GM19328 (cell line): ENCODE data around the gene CLCNKB.
"Not testable (repeated sequence)": the region's sequence is repeated elsewhere in the genome, so short reads cannot be mapped to it uniquely, and the experiment has no call there.

Experiments
- ATAC-seq: cut with Tn5 transposase; IDR thresholded peaks from one replicate; pipeline ENCODE4 v1.9.1; 2021; ENCODE audit warnings: mild to moderate bottlenecking, moderate library complexity; ENCODE audit not compliant: unreplicated experiment

The CLCNKB gene

GRCh38 chr1:16043521-16043920 lies at the start of gene CLCNKB:
Gene CLCNKB, plus strand, starts transcription at chr1:16043782. Its CDS starts 711 bp downstream, at chr1:16044493.
- no peak for ATAC-seq

DNA sequence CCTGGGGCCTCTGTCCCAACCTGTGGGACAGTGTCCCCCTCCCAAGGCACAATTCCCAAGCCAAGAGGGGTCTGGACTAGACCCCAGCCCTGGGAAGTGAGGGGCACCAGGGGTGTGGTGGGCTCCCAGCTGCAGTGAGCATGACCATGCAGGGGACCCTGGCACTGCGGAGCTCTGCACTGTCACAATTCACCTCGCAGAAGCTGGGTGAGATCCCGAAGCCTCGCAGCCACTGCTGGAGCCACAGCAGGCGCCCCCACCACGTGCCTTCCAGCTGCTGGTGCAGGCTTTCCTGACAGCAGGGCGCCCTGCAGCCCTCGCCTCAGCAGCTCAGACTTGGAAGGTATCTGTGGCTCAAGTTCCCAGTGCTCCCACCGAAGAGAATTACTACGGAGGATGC lies 49.5 kb upstream of the CLCNKB start:
- ATAC-seq, result no peak

DNA sequence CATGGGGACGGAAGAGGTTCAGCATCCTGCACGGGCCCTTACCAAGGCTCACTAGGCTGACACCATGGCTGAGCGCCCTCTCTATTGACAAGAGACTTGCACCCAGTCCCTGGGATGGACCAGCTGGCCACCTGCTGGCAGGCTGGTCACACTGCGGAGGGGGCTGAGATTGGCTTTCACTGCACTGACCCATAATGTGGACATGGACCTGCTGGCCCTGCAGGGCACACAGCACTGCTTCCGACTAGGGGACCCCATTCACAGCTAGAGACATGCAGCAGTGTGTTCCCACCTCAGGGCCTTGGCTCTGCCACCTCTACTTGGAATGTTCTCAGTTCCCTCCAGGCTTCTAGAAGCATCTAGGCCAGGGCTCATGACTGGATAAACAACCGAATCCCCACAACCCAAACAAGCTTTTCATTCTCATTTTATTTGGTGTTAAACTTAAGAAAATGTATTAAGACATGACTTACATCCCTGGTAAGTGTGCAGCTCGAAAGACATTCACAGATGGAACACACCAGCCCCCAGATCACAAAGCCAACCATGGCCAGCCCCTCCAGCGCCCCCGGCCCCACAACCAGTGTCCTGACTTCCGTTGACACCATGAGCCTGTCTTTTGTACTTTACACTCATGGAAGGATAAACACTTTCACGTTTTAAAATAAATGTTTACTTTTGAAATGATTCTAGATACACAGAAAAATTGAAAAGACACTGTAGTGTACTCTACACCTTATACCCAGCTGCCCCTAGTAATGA lies 48.8 kb upstream of the CLCNKB start:
- no peak for ATAC-seq

DNA sequence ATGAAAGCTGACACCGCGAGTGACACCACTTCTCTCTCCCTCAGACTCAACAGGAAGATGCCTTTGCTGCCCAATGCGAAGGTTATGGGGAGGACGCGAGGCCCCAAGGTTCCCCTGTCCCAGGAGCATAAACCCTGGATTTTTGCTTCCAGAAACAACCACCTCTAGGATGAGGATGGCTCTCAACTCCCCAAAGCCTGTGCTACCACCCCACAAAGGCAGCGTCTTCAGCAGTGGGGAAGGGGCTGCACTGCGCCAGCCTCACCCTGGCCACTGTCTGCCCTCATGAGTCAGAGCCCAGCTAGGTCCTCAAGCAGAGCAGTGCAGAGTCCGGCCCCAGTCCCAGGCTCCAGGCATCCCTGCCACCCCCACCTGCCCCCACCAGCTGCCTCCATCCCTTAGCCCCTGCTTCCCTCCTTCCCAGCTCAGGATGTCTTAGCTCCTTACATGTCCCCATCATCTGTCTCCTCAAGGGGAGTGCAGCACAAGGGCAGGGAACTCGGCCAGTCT lies 46.5 kb upstream of the CLCNKB start:
- ATAC-seq, result no peak

DNA sequence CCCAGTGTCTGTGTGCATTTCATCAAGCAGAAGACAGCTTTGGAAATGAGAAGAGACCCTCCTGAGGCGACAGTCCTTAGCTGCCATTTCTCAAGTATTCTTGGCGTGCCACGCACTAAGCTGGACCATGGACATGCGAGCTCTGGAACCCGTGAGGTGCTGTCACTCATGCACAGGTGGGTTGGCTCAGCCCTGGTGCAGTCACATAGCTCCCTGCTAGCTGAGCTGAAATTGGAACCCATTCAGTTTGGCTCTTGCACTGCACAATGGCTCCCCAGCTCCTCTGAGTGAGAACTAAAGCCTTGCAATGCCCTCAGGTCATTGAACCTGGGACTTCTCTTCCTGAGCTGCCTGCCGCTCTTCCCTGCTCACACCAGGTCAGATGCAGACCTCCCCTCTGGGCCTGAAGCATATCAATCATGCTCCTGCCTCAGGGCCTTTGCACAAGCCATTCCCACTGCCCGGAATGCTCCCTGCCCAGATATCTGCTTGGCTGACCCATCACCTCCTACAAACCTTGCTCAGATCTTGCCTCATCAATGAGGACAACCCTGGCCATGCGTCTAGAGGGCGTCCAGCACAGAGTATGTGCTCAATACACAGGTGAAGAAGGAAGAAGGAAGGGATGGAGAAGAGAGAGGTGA lies 45.8 kb upstream of the CLCNKB start:
- no peak for ATAC-seq

- no peak for ATAC-seq
Measured at GRCh38 chr1:15998929-15999328, 44.7 kb upstream of the CLCNKB start.

- not testable (repeated sequence) for ATAC-seq
Measured at GRCh38 chr1:16001274-16001673, 42.3 kb upstream of the CLCNKB start.

DNA sequence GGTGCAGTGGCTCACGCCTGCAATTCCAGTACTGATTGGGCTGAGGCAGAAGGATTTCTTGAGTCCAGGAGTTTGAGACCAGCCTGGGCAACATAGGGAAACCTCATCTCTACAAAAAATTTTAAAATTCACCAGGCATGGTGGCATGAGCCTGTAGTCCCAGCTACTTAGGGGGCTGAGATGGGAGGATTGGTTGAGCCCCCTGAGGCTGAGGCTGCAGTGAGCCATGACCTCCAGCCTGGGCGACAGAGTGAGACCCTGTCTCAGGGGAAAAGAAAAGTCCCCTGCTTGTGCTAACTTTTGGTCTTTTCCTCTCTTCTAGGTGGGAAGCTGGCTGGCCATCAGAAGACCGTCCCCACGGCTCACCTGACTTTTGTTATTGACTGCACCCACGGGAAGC lies 38.0 kb upstream of the CLCNKB start:
- ATAC-seq, result no peak

- ATAC-seq, result no peak
Measured at GRCh38 chr1:16006010-16006409, 37.6 kb upstream of the CLCNKB start.

DNA sequence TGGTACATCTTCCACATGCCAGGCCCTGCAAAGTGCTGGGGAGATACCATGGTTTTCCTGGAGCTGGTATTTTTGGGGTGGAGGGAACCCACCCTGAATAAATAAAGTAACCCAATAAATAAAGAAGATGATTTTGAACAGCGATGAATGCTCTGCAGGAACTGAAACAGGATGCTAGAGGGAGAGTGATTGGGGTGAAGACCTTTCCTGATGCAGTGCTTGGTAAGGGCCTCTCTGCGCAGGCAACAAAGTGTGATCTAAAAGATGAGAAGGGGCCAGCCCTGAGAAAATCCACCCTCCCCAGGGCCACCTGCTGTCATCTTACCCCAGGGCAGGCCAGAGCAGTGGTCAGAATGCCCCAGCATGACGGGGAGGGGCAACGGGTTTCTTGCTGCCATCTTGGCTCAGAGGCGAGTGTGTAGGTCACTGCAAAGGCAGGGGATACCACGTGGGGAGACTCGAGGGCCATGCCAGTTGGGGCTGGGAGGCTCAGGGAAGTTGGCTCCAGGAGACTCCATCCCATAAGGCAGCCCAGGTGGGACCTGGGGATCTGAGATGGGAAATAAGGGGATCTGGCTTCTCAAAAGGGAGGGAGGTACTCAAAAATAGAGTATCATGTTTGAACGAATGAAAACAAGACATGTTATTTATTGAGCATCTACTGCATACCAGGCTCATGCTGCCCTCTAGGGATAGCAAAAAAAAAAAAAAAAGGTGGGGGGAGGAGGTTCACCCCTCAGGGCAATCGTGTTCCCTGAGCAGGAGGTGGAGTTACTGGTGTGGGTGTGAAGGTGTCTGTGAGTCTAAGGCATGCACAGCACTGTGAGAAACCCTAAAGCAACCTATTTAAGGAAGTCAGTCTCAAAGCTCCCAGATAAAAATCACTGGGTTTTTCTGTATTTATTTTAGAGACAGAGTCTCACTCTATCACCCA lies 36.8 kb upstream of the CLCNKB start:
- no peak for ATAC-seq

GRCh38 chr1:16007671-16008341 lies 35.8 kb upstream of the CLCNKB start:
- no peak for ATAC-seq

GRCh38 chr1:16009030-16009460 lies 34.5 kb upstream of the CLCNKB start:
- no peak for ATAC-seq

DNA sequence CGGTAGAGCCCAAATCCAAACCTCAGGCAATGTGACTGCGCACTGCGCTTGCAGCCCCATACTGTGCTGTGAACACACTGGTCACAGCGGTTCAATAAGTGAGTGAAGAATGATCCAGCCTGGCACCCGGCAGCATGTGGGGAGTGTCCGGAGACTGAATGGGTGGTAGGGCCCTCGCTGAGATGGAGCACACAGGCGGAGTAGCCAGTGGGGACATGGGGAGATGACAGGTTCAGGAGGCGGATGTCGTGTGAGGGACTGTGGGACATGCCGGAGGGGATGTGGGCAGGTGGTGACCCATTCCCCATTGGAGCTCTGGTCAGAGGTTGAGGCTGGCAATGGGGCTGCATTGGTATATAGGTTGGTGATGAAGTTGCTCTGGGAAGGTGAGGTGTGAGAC lies 33.9 kb upstream of the CLCNKB start:
- no peak for ATAC-seq

GRCh38 chr1:16010837-16011236 lies 32.7 kb upstream of the CLCNKB start:
- no peak for ATAC-seq

GRCh38 chr1:16011936-16012589 lies 31.5 kb upstream of the CLCNKB start:
- ATAC-seq, result no peak

DNA sequence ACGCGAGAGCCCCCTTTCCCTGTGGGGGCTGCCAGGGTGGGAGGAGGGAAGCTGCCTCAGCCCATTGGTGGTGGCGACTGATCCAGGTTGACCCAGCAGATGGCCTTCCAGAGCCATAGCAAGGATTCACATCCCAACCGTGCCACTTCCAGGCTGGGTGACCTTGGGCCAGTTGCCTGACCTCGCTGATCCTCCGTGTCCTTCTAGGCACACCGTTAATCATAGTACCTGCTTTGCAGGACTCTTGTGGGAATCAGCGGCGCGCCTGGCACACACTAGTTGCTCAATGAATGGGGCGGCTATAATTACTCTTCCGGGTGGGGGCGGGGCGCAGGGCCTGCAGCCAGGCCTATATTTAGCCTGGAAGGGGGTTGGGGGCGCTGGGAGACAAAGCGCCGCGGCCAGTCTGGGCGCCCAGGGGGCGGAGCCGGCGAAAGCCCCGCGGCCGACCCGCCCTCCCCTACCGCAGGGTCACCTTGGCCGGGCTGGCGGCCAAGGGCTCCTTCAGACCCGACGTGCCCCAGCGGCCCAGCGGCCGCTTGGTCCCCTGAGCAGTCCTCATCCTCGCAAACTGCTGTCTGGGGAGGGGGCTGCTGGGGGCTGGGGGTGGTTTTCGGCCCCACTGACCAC lies 30.9 kb upstream of the CLCNKB start:
- no peak for ATAC-seq

- no peak for ATAC-seq
Measured at GRCh38 chr1:16013220-16013907, 30.2 kb upstream of the CLCNKB start.

DNA sequence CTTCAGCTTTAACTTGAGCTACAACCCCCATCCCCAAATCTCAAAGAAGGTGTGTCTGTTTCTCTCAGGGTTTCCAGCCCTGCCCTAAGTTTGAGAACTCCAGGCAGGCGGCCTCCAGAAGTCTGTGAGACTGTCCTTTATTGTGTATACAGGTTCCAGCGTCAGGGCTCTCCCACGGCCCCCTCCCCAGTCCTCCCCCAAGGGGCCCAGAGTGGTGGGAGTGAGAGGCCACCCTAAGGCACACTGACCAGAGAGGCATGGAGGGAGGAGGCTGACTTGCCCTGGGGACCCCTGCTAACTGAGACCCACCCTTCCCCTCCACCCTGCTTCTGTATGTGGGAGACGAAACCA lies 29.7 kb upstream of the CLCNKB start:
- no peak for ATAC-seq
